Endodermal cell (in vitro differentiated cells): ENCODE data around the gene REC114. TPM values are rescaled to one million over a fixed set of nuclear protein-coding genes. Genes with fewer than 3 reads are reported as not detected.

Source experiments
- DNase-seq: peaks from one replicate; pipeline ENCODE4 v3.0.0-alpha.2; 2017
- H3K27ac ChIP-seq: 2 replicates; pipeline ENCODE4 v1.5.1; 2013; ENCODE audit warnings: mild to moderate bottlenecking, low read depth, low read length, moderate library complexity
- H3K27me3 ChIP-seq: 2 replicates; pipeline ENCODE4 v1.6.1; 2013; ENCODE audit warnings: mild to moderate bottlenecking, low read length, moderate library complexity; ENCODE audit not compliant: insufficient read depth, control insufficient read depth, poor library complexity, severe bottlenecking
- H3K36me3 ChIP-seq: 2 replicates; pipeline ENCODE4 v1.7.0; 2013; ENCODE audit warnings: mild to moderate bottlenecking, low read length, moderate library complexity; ENCODE audit not compliant: control insufficient read depth, insufficient read depth
- H3K4me1 ChIP-seq: one replicate; pipeline ENCODE4 v1.7.0; 2013; ENCODE audit warnings: low read length; ENCODE audit not compliant: control insufficient read depth, insufficient read depth
- H3K4me3 ChIP-seq: 2 replicates; pipeline ENCODE4 v1.5.1; 2013; ENCODE audit warnings: mild to moderate bottlenecking, low read length, moderate library complexity
- H3K9ac ChIP-seq: 2 replicates; pipeline ENCODE4 v1.6.1; 2013; ENCODE audit warnings: mild to moderate bottlenecking, low read length, moderate library complexity; ENCODE audit not compliant: poor library complexity, severe bottlenecking; ENCODE audit errors: extremely low read depth
- H3K9me3 ChIP-seq: 2 replicates; pipeline ENCODE4 v1.6.1; 2013; ENCODE audit warnings: mild to moderate bottlenecking, low read length, moderate library complexity; ENCODE audit not compliant: control insufficient read depth
- H3K27ac Mint-ChIP-seq: 2 replicates; pipeline ENCODE4 v1.8.0; 2020; ENCODE audit warnings: mixed read lengths
- H3K27me3 Mint-ChIP-seq: 2 replicates; pipeline ENCODE4 v1.8.0; 2021; ENCODE audit warnings: mild to moderate bottlenecking, mixed read lengths; ENCODE audit not compliant: insufficient read depth
- H3K36me3 Mint-ChIP-seq: 2 replicates; pipeline ENCODE4 v1.8.0; 2020; ENCODE audit warnings: low read depth, mixed read lengths
- H3K4me1 Mint-ChIP-seq: 2 replicates; pipeline ENCODE4 v1.8.0; 2020; ENCODE audit warnings: mixed read lengths
- H3K4me3 Mint-ChIP-seq: 2 replicates; pipeline ENCODE4 v1.8.0; 2020; ENCODE audit warnings: mild to moderate bottlenecking, moderate library complexity, mixed read lengths
- H3K9me3 Mint-ChIP-seq: 2 replicates; pipeline ENCODE4 v1.8.0; 2020; ENCODE audit warnings: mild to moderate bottlenecking, mixed read lengths
- CTCF ChIP-seq: fragments of 200-600 bp; sonication (generic); conservative IDR thresholded peaks from 2 replicates; pipeline ENCODE4 v1.5.0; 2021; ENCODE audit warnings: antibody characterized with exemption, mild to moderate bottlenecking
- WGBS, 2 experiments: methylation state at CpG; one replicate each; pipeline versions ENCODE4 v1.1.5 to v1.1.7; 2013; ENCODE audit warnings: missing lambda C conversion rate in 2 of 2, mixed read lengths in 1 of 2; ENCODE audit not compliant: insufficient coverage in 1 of 2, insufficient read length in 1 of 2; 5-methylcytosine and 5-hydroxymethylcytosine counted together
- total RNA-seq, 2 donors: library from RNA; stranded (reverse); fragmentation: NEBNext Ultra II Directional in 1 of 2; extraction: Animal tissue kit (Norgen Biotek cat#: 25700) in 1 of 2; gene quantifications; 2 replicates in 1 of 2; 3 replicates in 1 of 2; pipeline ENCODE4 v1.2.1, GENCODE V29; 2021

Gene REC114
- total RNA-seq, 2 donors from 2014 or later: not detected

- Histone ChIP-seq H3K27ac (no peak overlapping the region), H3K9ac (no peak overlapping the region), H3K4me3 (no peak overlapping the region), H3K27me3 (no peaks in the 10 kb centered on the region), H3K9me3 (no peaks in the 10 kb centered on the region), H3K4me1 (no peaks in the 10 kb centered on the region), H3K36me3 (no peaks in the 10 kb centered on the region)
- 58 to 89% methylated on average over 1 of the region's 1 CpG for WGBS, 2 experiments
- Mint-ChIP-seq H3K9me3 (peaks cover 8% of the 10 kb centered on the region), H3K4me1 (peaks cover 6% of the 10 kb centered on the region), H3K27me3 (no peaks in the 10 kb centered on the region), H3K4me3 (no peak overlapping the region), H3K27ac (no peak overlapping the region), H3K36me3 (no peaks in the 10 kb centered on the region)
- no peak for DNase-seq
- TF ChIP-seq CTCF: no peak
Measured at GRCh38 chr15:73454096-73454495, 11.1 kb downstream of the REC114 start.

GRCh38 chr15:73455876-73456275, 12.9 kb downstream of the REC114 start:
- 83 to 100% methylated on average over 1 of the region's 1 CpG for WGBS, 2 experiments
- H3K27ac Mint-ChIP-seq: no peak overlapping the region
- no peak overlapping the region for H3K27ac ChIP-seq
- H3K9me3 ChIP-seq: no peaks in the 10 kb centered on the region
- H3K4me1 Mint-ChIP-seq: peaks cover 6% of the 10 kb centered on the region
- no peak for DNase-seq
- no peaks in the 10 kb centered on the region for H3K36me3 ChIP-seq
- H3K4me3 Mint-ChIP-seq: no peak overlapping the region
- no peak overlapping the region for H3K4me3 ChIP-seq
- no peak overlapping the region for H3K9ac ChIP-seq
- no peaks in the 10 kb centered on the region for H3K4me1 ChIP-seq
- no peaks in the 10 kb centered on the region for H3K36me3 Mint-ChIP-seq
- peaks cover 8% of the 10 kb centered on the region for H3K9me3 Mint-ChIP-seq
- H3K27me3 ChIP-seq: no peaks in the 10 kb centered on the region
- no peaks in the 10 kb centered on the region for H3K27me3 Mint-ChIP-seq
- no peak for TF ChIP-seq CTCF

- H3K36me3 Mint-ChIP-seq: no peaks in the 10 kb centered on the region
- TF ChIP-seq CTCF: no peak
- Histone ChIP-seq H3K27me3 (no peaks in the 10 kb centered on the region), H3K9ac (no peak overlapping the region), H3K4me3 (no peak overlapping the region), H3K36me3 (no peaks in the 10 kb centered on the region), H3K27ac (no peak overlapping the region), H3K4me1 (no peaks in the 10 kb centered on the region), H3K9me3 (no peaks in the 10 kb centered on the region)
- no peaks in the 10 kb centered on the region for H3K9me3 Mint-ChIP-seq
- no peaks in the 10 kb centered on the region for H3K27me3 Mint-ChIP-seq
- no peak overlapping the region for H3K27ac Mint-ChIP-seq
- WGBS, 2 experiments: 66 to 74% methylated on average over 4 to 5 of the region's 5 CpGs
- peaks cover 6% of the 10 kb centered on the region for H3K4me1 Mint-ChIP-seq
- H3K4me3 Mint-ChIP-seq: no peak overlapping the region
- DNase-seq: no peak
Measured at GRCh38 chr15:73457334-73457733, 14.4 kb downstream of the REC114 start.
